ENCODE data around the gene POU2F3. TPM values are rescaled to one million over a fixed set of nuclear protein-coding genes. Genes with fewer than 3 reads are reported as not detected.

Gene POU2F3
- total RNA-seq, 1 experiment from 2014 or later: not detected

- DNase-seq: no peak
- H3K36me3 ChIP-seq: no peaks in the 10 kb centered on the region
- H3K9me3 ChIP-seq: no peaks in the 10 kb centered on the region
- H3K27me3 ChIP-seq: no peaks in the 10 kb centered on the region
- H3K4me3 ChIP-seq: no peak overlapping the region
Observed at GRCh38 chr11:120208001-120208441, 31.9 kb upstream of the POU2F3 start.

GRCh38 chr11:120208777-120209176, 31.2 kb upstream of the POU2F3 start:
- Histone ChIP-seq H3K36me3 (no peaks in the 10 kb centered on the region), H3K4me3 (no peak overlapping the region), H3K27me3 (no peaks in the 10 kb centered on the region), H3K9me3 (no peaks in the 10 kb centered on the region)
- DNase-seq: peak; percentile 67

- Histone ChIP-seq H3K36me3 (no peaks in the 10 kb centered on the region), H3K9me3 (no peaks in the 10 kb centered on the region), H3K27me3 (no peaks in the 10 kb centered on the region), H3K4me3 (peak overlapping the region; percentile 56)
- no peak for DNase-seq
Observed at GRCh38 chr11:120209746-120210625, 30.0 kb upstream of the POU2F3 start.

GRCh38 chr11:120210626-120211521, 29.1 kb upstream of the POU2F3 start, which contains the start of gene OAF:
TSS of gene OAF (plus strand) at chr11:120211032. CDS start at chr11:120211280, 248 bp downstream.
- Histone ChIP-seq H3K27me3 (no peaks in the 10 kb centered on the region), H3K4me3 (peak within 1 kb of the TSS; percentile 56), H3K9me3 (no peaks in the 10 kb centered on the region), H3K36me3 (no peaks in the 10 kb centered on the region)
- DNase-seq: peak; percentile 89

GRCh38 chr11:120211522-120212258, 28.2 kb upstream of the POU2F3 start:
- Histone ChIP-seq H3K36me3 (no peaks in the 10 kb centered on the region; the same call in 1 of the 2 replicates), H3K4me3 (peak overlapping the region; percentile 56), H3K27me3 (no peaks in the 10 kb centered on the region), H3K9me3 (no peaks in the 10 kb centered on the region)
- DNase-seq: no peak

GRCh38 chr11:120212259-120212878, 27.6 kb upstream of the POU2F3 start:
- Histone ChIP-seq H3K36me3 (no peaks in the 10 kb centered on the region; the same call in 1 of the 2 replicates), H3K9me3 (no peaks in the 10 kb centered on the region), H3K27me3 (no peaks in the 10 kb centered on the region), H3K4me3 (peak overlapping the region; percentile 56)
- DNase-seq: peak; percentile 32

- Histone ChIP-seq H3K4me3 (peak overlapping the region; percentile 56), H3K36me3 (no peaks in the 10 kb centered on the region; the same call in 1 of the 2 replicates), H3K27me3 (no peaks in the 10 kb centered on the region), H3K9me3 (no peaks in the 10 kb centered on the region)
- DNase-seq: no peak
Observed at GRCh38 chr11:120212926-120213325, 27.0 kb upstream of the POU2F3 start.

- Histone ChIP-seq H3K9me3 (no peaks in the 10 kb centered on the region), H3K27me3 (no peaks in the 10 kb centered on the region), H3K36me3 (no peaks in the 10 kb centered on the region; the same call in 1 of the 2 replicates), H3K4me3 (no peak overlapping the region)
- no peak for DNase-seq
Observed at GRCh38 chr11:120214581-120214980, 25.4 kb upstream of the POU2F3 start.

- Histone ChIP-seq H3K36me3 (peaks cover 3% of the 10 kb centered on the region; the same call in 1 of the 2 replicates), H3K9me3 (no peaks in the 10 kb centered on the region), H3K27me3 (no peaks in the 10 kb centered on the region), H3K4me3 (no peak overlapping the region)
- DNase-seq: peak; percentile 59
Observed at GRCh38 chr11:120215634-120216033, 24.3 kb upstream of the POU2F3 start.

- no peak for DNase-seq
- Histone ChIP-seq H3K27me3 (no peaks in the 10 kb centered on the region), H3K4me3 (no peak overlapping the region), H3K36me3 (peaks cover 3% of the 10 kb centered on the region; the same call in 1 of the 2 replicates), H3K9me3 (no peaks in the 10 kb centered on the region)
Observed at GRCh38 chr11:120216426-120217102, 23.4 kb upstream of the POU2F3 start.

GRCh38 chr11:120217526-120217925, 22.4 kb upstream of the POU2F3 start:
- H3K27me3 ChIP-seq: no peaks in the 10 kb centered on the region
- peaks cover 3% of the 10 kb centered on the region; the same call in 1 of the 2 replicates for H3K36me3 ChIP-seq
- H3K9me3 ChIP-seq: no peaks in the 10 kb centered on the region
- DNase-seq: no peak
- no peak overlapping the region for H3K4me3 ChIP-seq

GRCh38 chr11:120217941-120218694, 21.8 kb upstream of the POU2F3 start:
- no peaks in the 10 kb centered on the region for H3K27me3 ChIP-seq
- no peak for DNase-seq
- H3K4me3 ChIP-seq: no peak overlapping the region
- peaks cover 3% of the 10 kb centered on the region; the same call in 1 of the 2 replicates for H3K36me3 ChIP-seq
- no peaks in the 10 kb centered on the region for H3K9me3 ChIP-seq

- H3K9me3 ChIP-seq: no peaks in the 10 kb centered on the region
- no peak for DNase-seq
- H3K36me3 ChIP-seq: peaks cover 3% of the 10 kb centered on the region; the same call in 1 of the 2 replicates
- no peak overlapping the region for H3K4me3 ChIP-seq
- H3K27me3 ChIP-seq: no peaks in the 10 kb centered on the region
Observed at GRCh38 chr11:120218695-120219033, 21.3 kb upstream of the POU2F3 start.

- H3K36me3 ChIP-seq: peaks cover 3% of the 10 kb centered on the region; the same call in 1 of the 2 replicates
- DNase-seq: peak; percentile 77
- H3K27me3 ChIP-seq: no peaks in the 10 kb centered on the region
- no peak overlapping the region for H3K4me3 ChIP-seq
- no peaks in the 10 kb centered on the region for H3K9me3 ChIP-seq
Observed at GRCh38 chr11:120219232-120219937, 20.6 kb upstream of the POU2F3 start.

Data from MG63 (cell line).